ENCODE measurements around the gene PLCB3.
"Not testable (repeated sequence)": the region's sequence is repeated elsewhere in the genome, so short reads cannot be mapped to it uniquely, and the experiment has no call there.

The PLCB3 gene

DNA sequence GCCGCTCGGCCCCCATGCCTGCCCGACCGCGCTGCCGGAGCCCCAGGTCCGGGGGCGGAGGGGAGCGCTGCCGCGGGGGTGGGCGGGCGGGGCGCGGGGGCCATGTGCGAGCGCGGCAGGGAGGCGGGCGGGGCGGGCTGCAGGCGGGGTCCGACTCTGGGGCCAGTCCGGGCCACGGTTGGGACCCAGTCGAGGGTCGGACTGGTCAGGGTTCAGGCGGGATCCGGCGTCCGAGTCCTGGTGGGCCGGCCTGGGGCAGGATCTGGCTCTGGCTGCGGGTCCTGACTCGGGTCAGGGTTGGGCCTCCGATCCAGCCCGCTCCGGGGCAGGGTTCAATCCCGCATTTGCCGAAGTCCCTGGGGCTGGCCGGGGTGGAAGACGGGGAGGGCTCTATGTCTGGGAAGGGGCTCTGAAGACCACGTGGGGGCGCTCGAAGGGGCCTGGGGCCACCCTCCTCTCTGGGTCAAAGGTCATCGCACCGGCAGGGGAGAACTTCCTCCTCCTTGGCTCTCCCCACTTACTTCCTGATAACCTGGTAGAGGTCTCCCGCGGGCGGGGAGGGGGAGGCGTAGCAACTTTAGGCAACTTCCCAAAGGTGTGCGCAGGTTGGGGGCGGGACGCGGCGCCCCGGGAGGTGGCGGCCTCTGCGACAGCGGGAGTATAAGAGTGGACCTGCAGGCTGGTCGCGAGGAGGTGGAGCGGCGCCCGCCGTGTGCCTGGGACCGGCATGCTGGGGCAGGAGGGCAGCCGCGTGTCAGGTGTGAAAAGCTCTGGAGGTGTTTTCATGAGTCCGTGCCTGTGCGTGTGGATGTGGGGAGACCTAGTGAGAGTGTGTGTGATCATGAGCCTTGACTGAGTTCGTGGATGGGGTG is 54.6 kb downstream of the PLCB3 start:
- peak in 1 of 2 experiments; percentile 78 for DNase-seq (ENCODE audit: low read depth in 1 of 2, low spot score in 1 of 2)
- in situ Hi-C loops (cut with HindIII; ENCODE audit: low pct_unique_long_range_greater_than_20kb, low sequenced_read_pairs): no loop called here
- TF ChIP-seq JUND (IDR thresholded peaks at IDR 0.05; ENCODE audit: low read depth): no peak

- DNase-seq (ENCODE audit: low read depth in 1 of 2, low spot score in 1 of 2): no peak
- in situ Hi-C loops (cut with HindIII; ENCODE audit: low pct_unique_long_range_greater_than_20kb, low sequenced_read_pairs): no loop called here
- TF ChIP-seq JUND (IDR thresholded peaks at IDR 0.05; ENCODE audit: low read depth): no peak
Measured at GRCh38 chr11:64306563-64306875, 55.2 kb downstream of the PLCB3 start.

DNA sequence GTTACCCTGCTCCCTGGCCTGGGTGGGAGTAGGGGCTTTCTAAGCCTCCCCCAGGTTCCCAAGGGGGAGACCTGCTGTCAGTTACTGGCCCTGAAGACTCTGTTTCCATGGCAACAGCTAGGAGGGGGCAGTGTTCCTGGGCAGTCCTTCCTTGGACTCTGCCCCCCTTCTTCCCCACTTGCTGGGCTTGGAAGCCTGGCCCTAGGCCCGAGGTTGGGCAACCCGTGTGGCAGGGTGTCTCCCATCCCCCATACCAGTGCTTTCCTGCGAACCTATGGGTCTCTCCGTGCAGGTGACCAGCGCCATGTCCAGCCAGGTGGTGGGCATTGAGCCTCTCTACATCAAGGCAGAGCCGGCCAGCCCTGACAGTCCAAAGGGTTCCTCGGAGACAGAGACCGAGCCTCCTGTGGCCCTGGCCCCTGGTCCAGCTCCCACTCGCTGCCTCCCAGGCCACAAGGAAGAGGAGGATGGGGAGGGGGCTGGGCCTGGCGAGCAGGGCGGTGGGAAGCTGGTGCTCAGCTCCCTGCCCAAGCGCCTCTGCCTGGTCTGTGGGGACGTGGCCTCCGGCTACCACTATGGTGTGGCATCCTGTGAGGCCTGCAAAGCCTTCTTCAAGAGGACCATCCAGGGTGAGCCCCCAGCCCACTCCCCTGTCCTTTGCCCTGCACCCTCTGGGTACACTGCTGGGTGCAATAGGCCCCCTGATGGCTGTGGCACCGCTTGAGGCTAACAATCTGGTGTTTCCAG is 55.7 kb downstream of the PLCB3 start:
- TF ChIP-seq JUND (IDR thresholded peaks at IDR 0.05; ENCODE audit: low read depth): no peak
- in situ Hi-C loops (cut with HindIII; ENCODE audit: low pct_unique_long_range_greater_than_20kb, low sequenced_read_pairs): no loop called here
- DNase-seq (ENCODE audit: low read depth in 1 of 2, low spot score in 1 of 2): no peak

DNA sequence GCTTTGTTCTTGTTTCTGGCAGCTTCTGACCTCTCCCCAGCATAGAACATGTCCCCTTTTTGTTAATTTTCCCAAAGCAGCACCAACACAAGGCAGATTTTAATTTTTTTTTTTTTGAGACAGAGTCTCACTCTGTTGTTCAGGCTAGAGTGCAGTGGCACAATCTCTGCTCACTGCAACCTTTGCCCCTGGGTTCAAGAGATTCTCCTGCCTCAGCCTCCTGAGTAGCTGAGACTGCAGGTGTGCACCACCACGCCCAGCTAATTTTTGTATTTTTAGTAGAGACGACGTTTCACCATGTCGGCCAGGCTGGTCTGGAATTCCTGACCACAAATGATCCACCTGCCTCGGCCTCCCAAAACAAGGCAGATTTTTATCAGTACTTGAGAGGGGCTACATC is 56.5 kb downstream of the PLCB3 start:
- DNase-seq (ENCODE audit: low read depth in 1 of 2, low spot score in 1 of 2); in situ Hi-C loops (cut with HindIII; ENCODE audit: low pct_unique_long_range_greater_than_20kb, low sequenced_read_pairs): not testable (repeated sequence)

GRCh38 chr11:64312947-64313346 is 61.6 kb downstream of the PLCB3 start:
- in situ Hi-C loops (cut with HindIII; ENCODE audit: low pct_unique_long_range_greater_than_20kb, low sequenced_read_pairs): no loop called here

DNA sequence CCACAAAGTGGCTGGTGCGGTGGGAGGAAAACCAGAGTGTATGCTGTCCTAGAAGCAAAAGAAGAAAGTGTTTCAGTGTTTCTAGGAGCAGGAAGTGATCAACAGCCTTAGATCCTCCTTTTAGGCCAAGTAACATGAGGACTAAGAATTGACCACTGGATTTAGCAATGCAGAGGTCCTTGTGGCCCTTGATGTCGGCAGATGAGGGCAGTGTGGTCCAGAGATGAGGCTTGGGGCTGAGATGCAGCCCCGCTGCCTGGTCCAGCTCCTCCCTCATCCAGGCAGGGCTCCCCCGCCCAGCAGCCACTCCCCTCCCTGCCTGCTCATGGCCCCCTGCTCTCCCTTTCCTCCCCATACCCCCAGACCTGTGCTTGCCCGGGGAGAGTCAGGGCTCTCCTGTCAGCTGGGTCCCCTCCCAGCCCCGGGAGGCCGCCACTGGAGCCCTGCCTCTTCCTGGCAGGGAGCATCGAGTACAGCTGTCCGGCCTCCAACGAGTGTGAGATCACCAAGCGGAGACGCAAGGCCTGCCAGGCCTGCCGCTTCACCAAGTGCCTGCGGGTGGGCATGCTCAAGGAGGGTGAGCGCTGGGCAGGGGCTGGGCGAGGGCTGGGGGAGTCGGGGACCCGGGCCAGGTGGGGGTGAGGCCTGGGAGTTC is 62.3 kb downstream of the PLCB3 start:
- in situ Hi-C loops (cut with HindIII; ENCODE audit: low pct_unique_long_range_greater_than_20kb, low sequenced_read_pairs): no loop called here
- TF ChIP-seq JUND (IDR thresholded peaks at IDR 0.05; ENCODE audit: low read depth): no peak
- no peak for DNase-seq (ENCODE audit: low read depth in 1 of 2, low spot score in 1 of 2)

More at GRCh38 chr11:64312947-64313346, 61.6 kb downstream of the PLCB3 start:
- DNase-seq (ENCODE audit: low read depth in 1 of 2, low spot score in 1 of 2): no peak
- TF ChIP-seq JUND (IDR thresholded peaks at IDR 0.05; ENCODE audit: low read depth): no peak

DNA sequence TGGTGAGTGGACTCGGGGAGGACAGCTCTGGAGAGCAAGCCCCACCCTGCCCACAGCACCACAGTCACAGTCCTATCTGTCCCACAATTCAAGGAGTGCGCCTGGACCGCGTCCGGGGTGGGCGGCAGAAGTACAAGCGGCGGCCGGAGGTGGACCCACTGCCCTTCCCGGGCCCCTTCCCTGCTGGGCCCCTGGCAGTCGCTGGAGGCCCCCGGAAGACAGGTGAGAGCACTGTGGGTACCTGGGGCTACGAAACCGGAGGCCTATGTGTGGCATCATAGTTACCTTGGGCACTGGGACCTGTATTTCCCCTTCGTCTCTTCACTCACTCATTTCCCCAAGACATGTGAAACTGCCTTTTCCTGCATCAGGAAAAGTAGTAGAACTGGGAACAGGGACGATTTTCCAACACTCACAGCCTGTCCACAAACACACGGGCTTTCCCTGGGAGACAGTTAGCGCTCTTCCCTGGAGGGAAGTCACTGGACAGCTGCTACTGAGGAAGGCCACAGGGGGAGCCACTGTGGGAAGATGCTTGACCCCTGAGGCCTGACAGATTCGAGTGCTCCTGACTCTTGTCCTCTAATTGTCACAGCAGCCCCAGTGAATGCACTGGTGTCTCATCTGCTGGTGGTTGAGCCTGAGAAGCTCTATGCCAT is 62.9 kb downstream of the PLCB3 start:
- TF ChIP-seq JUND (IDR thresholded peaks at IDR 0.05; ENCODE audit: low read depth): no peak
- peak in 1 of 2 experiments; percentile 49 for DNase-seq (ENCODE audit: low read depth in 1 of 2, low spot score in 1 of 2)
- in situ Hi-C loops (cut with HindIII; ENCODE audit: low pct_unique_long_range_greater_than_20kb, low sequenced_read_pairs): no loop called here

DNA sequence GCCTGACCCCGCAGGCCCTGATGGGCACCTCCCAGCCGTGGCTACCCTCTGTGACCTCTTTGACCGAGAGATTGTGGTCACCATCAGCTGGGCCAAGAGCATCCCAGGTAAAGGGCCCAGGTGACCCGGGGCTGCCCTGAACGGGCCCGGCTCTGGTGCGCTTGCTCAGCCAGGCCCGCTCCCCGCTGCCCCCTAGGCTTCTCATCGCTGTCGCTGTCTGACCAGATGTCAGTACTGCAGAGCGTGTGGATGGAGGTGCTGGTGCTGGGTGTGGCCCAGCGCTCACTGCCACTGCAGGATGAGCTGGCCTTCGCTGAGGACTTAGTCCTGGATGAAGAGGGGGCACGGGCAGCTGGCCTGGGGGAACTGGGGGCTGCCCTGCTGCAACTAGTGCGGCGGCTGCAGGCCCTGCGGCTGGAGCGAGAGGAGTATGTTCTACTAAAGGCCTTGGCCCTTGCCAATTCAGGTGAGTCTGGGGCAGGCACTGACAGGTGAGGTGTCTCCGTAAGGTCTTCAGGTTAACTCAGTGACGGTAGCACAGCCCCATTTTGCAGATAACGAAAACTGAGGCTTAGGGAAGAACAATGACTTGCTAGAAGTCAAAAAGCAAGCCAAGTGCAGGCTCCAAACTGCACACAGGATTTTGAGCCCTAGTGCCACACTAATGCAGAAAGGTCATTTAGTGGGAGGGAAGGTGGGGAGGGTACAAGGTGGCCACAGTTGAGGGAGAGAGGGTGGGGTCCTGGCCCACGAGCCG is 63.7 kb downstream of the PLCB3 start:
- no peak for TF ChIP-seq JUND (IDR thresholded peaks at IDR 0.05; ENCODE audit: low read depth)
- DNase-seq (ENCODE audit: low read depth in 1 of 2, low spot score in 1 of 2): no peak
- in situ Hi-C loops (cut with HindIII; ENCODE audit: low pct_unique_long_range_greater_than_20kb, low sequenced_read_pairs): no loop called here

DNA sequence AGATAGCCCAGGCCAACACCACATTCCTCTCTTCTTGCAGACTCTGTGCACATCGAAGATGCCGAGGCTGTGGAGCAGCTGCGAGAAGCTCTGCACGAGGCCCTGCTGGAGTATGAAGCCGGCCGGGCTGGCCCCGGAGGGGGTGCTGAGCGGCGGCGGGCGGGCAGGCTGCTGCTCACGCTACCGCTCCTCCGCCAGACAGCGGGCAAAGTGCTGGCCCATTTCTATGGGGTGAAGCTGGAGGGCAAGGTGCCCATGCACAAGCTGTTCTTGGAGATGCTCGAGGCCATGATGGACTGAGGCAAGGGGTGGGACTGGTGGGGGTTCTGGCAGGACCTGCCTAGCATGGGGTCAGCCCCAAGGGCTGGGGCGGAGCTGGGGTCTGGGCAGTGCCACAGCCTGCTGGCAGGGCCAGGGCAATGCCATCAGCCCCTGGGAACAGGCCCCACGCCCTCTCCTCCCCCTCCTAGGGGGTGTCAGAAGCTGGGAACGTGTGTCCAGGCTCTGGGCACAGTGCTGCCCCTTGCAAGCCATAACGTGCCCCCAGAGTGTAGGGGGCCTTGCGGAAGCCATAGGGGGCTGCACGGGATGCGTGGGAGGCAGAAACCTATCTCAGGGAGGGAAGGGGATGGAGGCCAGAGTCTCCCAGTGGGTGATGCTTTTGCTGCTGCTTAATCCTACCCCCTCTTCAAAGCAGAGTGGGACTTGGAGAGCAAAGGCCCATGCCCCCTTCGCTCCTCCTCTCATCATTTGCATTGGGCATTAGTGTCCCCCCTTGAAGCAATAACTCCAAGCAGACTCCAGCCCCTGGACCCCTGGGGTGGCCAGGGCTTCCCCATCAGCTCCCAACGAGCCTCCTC is 64.6 kb downstream of the PLCB3 start:
- DNase-seq (ENCODE audit: low read depth in 1 of 2, low spot score in 1 of 2); in situ Hi-C loops (cut with HindIII; ENCODE audit: low pct_unique_long_range_greater_than_20kb, low sequenced_read_pairs): not testable (repeated sequence)

GRCh38 chr11:64316672-64317324 is 65.5 kb downstream of the PLCB3 start:
- no peak for TF ChIP-seq JUND (IDR thresholded peaks at IDR 0.05; ENCODE audit: low read depth)
- DNase-seq (ENCODE audit: low read depth in 1 of 2, low spot score in 1 of 2): peak in 1 of 2 experiments; percentile 82
- in situ Hi-C loops (cut with HindIII; ENCODE audit: low pct_unique_long_range_greater_than_20kb, low sequenced_read_pairs): no loop called here

Data from T47D (cell line).